ENCODE measurements around the gene NFKBIA.
"Not testable (repeated sequence)": the region's sequence is repeated elsewhere in the genome, so short reads cannot be mapped to it uniquely, and the experiment has no call there.

Gene NFKBIA

DNA sequence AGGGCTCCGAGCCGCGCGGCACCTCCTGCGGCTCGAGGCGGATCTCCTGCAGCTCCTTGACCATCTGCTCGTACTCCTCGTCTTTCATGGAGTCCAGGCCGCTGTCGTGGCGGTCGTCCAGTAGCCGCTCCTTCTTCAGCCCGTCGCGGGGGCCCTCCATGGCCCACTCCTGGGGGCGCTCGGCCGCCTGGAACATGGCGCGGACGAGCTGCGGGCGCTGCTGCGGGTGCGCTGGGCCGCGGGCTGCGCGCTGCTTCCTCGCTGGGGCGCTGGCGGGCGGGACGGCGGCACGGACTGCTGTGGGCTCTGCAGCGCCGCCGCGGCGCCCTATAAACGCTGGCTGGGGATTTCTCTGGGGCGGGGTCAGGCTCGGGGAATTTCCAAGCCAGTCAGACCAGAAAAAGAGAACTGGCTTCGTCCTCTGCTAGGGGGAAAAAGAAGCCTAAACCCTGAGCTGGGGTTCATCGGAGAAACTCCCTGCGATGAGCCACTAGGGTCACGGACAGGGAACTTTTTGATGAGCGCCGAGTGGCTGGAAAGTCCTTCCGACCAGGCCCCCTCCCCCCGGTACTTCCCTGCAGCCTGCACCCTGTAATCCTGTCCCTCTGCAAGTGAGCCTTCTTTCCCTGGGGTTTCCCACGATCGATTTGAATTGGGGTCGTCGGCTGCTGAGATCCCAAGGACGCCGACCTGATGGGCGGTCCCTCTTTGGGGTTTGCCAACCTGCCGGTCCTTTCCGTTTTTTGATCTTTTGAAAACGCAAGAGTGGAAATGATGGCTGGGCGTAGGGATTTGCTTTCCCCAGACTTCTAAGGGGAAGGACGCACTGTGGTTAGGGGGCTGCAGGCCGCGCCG is at the start of gene NFKBIA:
TSS of gene NFKBIA (minus strand) at position 301 of the 855 bp plus-strand sequence. CDS start at position 196, 105 bp downstream.
- DNase-seq, result peak; percentile 97

GRCh38 chr14:35446450-35446849 is 41.9 kb upstream of the NFKBIA start:
- DNase-seq, result no peak

- no peak for DNase-seq
These were observed 39.6 kb upstream of the NFKBIA start for GRCh38 chr14:35444104-35444503.

GRCh38 chr14:35441160-35441559 is 36.6 kb upstream of the NFKBIA start:
- no peak for DNase-seq

- no peak for DNase-seq
These were observed 34.6 kb upstream of the NFKBIA start for GRCh38 chr14:35438910-35439713.

DNA sequence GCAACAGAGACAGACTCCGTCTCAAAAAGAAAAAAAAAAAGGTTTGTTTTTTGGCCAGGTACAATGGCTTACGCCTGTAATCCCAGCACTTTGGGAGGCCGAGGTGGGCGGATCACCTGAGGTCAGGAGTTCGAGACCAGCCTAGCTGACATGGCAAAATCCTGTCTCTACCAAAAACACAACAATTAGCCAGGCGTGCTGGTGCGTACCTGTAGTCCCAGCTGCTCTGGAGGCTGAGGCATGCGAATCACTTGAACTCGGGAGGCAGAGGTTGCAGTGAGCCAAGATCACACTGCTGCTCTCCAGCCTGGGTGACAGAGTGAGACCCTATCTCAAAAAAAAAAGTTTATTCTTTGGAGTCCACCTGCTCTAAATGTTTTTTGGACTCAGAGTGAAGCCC is 33.9 kb upstream of the NFKBIA start:
- not testable (repeated sequence) for DNase-seq

DNA sequence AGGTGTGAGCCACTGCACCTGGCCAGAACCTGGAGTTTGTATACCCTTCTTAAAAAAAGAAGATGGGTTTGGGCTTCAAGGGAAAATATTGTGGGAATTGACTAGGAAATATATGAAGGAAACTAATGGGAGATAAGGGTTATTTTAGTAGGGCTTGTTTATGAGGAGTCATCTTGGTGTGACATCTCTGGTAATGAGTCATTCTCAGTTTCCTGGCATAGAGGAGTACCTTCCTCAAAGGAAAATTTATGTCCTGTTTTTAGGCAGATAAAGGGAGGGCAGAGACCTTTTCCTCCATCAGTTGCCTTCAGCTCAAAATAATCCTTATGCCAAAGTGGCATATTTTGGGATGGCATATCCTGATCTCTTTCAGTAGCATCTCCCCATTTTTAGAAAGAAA is 30.6 kb upstream of the NFKBIA start:
- DNase-seq, result no peak

DNA sequence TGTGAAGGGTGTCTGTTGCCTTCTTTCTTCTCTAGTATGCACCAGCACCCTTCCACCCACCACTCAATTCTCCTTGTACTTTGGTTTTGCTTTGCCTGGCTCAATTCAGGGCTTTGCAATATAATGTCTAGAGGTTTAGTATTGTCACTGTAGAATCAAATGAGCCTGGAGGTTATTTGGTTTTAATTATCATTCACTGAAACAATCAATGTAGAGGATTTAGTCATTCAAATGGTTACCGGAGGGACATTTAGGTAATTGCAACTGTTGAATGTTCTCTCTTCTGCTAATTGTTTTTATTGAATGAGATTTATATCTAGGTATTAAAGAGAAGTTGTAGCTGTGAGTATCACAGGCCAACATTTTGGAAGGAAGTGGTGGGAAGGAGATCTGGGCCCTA is 29.3 kb upstream of the NFKBIA start:
- no peak for DNase-seq

- DNase-seq, result no peak
These were observed 26.1 kb upstream of the NFKBIA start for GRCh38 chr14:35430459-35431199.

- DNase-seq, result no peak
These were observed 25.4 kb upstream of the NFKBIA start for GRCh38 chr14:35429951-35430350.

GRCh38 chr14:35425850-35426249 is 21.3 kb upstream of the NFKBIA start:
- no peak for DNase-seq

GRCh38 chr14:35423621-35424020 is 19.1 kb upstream of the NFKBIA start:
- DNase-seq, result no peak

- no peak for DNase-seq
These were observed 15.7 kb upstream of the NFKBIA start for GRCh38 chr14:35420036-35420811.

GRCh38 chr14:35419429-35419841 is 14.9 kb upstream of the NFKBIA start:
- no peak for DNase-seq

DNA sequence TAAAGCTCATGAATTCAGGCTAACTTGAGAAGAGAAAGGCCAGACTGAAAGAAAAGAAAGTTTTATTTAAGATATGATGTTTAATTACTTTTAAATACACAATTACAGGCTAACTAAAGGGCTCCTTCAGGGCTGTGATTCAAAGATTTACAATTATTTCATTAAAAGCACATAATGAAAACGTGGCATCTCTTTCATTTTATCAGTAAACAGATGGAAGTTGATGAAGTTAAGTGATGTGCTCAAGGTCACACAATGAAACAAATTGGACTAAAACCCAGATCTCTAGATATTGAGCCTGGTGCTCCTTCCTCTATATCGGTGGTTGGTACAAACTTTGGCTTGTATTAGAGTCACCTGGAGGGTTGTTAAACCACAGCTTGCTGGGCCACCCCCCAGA is 13.5 kb upstream of the NFKBIA start:
- no peak for DNase-seq

GRCh38 chr14:35416108-35416750 is 11.7 kb upstream of the NFKBIA start:
- DNase-seq, result peak; percentile 78

DNA sequence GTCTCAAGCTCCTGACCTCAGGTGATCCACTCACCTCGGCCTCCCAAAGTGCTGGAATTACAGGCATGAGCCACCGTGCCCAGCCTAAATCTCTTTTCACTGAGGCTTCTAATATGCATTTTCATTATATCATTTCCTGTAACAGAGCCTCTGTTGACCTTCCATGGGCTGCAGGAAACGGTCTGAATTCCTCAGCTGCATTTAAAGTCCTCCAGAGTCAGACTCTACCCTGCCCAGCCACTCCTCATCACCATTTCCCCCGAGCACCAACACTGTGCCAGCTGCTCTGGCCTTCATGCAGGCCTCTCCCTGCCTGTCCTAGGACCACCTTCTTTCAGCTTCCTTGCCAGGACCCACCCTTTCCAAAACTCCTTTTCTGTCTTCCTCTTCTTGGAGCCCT is 9.8 kb upstream of the NFKBIA start:
- DNase-seq, result no peak

DNA sequence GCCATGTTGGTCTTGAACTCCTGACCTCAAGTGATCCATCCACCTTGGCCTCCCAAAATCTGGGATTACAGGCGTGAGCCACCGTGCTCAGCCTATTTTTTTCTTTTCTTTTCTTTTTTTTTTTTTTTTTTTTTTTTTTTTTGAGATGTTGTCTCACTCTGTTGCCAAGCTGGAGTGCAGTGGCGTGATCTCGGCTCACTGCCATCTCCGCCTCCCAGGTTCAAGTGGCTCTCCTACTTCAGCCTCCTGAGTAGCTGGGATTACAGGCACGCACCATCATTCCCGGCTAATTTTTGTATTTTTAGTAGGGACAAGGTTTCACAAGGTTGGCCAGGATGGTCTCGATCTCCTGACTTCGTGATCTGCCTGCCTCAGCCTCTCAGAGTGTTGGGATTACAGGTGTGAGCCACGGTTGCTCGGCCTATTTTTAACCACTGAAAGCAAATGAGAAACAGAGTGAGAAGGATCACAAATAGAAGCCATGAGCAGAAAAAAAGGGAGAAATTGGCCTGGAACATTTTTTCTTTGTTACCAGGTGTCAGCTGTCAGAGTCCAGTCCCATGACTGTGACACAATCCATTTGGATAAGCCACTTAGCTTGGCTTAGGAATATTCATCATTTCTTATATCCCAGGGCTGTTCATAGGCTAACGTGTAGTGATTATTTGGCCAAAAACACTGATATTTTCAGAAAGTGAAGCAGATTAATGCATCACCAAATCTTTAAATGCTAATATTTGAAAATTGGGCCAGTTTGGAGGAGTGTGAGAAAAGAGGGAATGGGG is 7.9 kb upstream of the NFKBIA start:
- no peak for DNase-seq

DNA sequence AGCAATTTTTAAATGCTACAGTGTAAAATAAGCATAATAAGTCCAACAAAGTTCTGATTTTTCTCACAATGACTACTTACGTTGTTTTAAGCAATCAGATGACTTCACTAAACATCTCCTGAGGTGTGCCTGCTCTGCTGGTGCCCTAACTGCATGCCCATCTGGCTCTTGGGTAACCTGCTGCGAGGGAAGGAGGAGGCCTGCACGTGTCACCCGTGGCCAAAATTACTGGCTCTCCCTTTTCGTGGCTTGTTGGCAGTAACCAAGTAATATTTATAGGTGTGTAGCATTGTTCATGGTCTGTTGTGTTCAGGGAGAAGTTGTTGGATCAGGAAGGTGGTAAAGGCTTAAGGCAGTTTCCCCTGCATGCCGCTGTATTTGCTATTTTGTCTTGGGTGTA is 6.3 kb upstream of the NFKBIA start:
- no peak for DNase-seq

DNA sequence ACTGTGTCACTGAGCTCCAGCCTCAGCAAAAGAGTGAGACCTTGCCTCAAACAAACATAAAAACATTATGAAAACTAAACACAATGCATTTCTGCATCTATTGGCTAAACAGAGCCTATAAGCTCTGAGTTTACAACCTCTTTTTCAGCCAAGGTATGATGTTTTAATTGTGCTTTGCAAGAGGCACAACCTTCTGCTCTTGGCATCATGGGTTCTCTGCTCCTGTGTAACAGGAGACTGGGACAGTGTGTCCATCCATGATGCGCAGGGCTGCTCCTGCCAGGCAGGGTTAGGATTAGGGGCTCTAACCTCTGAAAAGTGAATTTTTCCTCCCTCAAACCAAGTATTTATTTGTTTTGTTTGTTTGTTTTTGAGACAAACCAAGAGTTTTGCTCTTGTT is 5.0 kb upstream of the NFKBIA start:
- DNase-seq, result no peak

GRCh38 chr14:35408026-35408425 is 3.5 kb upstream of the NFKBIA start:
- DNase-seq, result no peak
